Ectodermal cell (in vitro differentiated cells): ENCODE data around the gene IFITM5.

Experiments used
- H3K27ac ChIP-seq: 2 replicates; pipeline ENCODE4 v1.7.0; 2013; ENCODE audit warnings: mild to moderate bottlenecking, low read depth, low read length; ENCODE audit not compliant: insufficient read depth, poor library complexity, severe bottlenecking
- H3K27me3 ChIP-seq: 2 replicates; pipeline ENCODE4 v1.7.0; 2013; ENCODE audit warnings: mild to moderate bottlenecking, low read length; ENCODE audit not compliant: insufficient read depth, control insufficient read depth, poor library complexity, severe bottlenecking
- H3K36me3 ChIP-seq: one replicate; pipeline ENCODE4 v1.7.0; 2013; ENCODE audit warnings: low read length; ENCODE audit not compliant: control insufficient read depth, insufficient read depth
- H3K4me1 ChIP-seq: one replicate; pipeline ENCODE4 v1.7.0; 2013; ENCODE audit warnings: low read length; ENCODE audit not compliant: control insufficient read depth, insufficient read depth
- H3K4me3 ChIP-seq: 2 replicates; pipeline ENCODE4 v1.7.0; 2013; ENCODE audit warnings: low read depth, low read length, control low read depth; ENCODE audit not compliant: insufficient read depth
- H3K9me3 ChIP-seq: 2 replicates; pipeline ENCODE4 v1.7.0; 2013; ENCODE audit warnings: mild to moderate bottlenecking, low read length, moderate library complexity; ENCODE audit not compliant: control insufficient read depth
- WGBS, 2 experiments: methylation state at CpG; one replicate each; pipeline ENCODE4 v1.1.7; 2013; ENCODE audit warnings: missing lambda C conversion rate in 2 of 2; 5-methylcytosine and 5-hydroxymethylcytosine counted together

Gene IFITM5

DNA sequence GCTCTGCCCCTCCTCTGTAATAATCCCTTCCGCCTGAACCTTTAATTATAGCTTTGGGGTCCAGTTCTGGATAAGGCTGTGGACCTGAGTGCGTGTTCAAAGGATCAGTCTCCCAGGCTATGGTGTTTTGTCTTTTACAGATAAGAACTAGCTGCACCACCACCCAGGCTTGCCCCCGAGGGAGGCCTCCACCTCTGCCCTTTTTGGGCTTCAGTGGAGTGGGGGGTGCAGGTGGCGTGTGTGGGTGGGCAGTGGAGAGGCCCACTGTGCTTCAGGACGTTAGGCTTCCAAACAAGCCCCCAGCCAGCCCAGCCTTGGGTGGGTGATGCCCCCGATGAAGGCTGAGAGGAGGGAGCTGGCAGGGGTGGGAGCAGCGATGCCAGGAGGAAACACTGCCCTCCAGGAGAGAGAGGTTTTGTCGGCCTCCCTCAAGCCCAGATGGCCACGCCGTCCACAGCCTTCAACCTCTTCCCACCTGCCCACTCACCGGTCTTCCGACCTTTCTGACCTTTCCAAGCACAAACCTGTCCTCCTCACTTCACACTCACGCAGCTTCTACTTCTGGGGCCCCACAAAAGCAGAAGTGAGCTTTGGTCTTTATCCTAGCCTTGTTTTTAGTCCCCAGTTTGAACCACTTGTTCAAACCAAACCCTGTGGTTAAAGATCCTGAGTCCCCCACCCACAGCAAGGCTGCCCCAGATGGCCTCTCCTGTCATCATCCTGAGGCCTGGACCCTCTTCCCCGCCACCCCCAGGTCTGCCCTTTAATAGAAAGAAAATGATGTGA, 42.2 kb downstream of the IFITM5 start:
- no peak overlapping the region for H3K27ac ChIP-seq
- H3K4me3 ChIP-seq, result no peak overlapping the region
- no peaks in the 10 kb centered on the region for H3K9me3 ChIP-seq
- no peaks in the 10 kb centered on the region for H3K27me3 ChIP-seq
- peaks cover 14% of the 10 kb centered on the region for H3K36me3 ChIP-seq
- whole genome bisulfite sequencing, 2 experiments, result 89 to 92% methylated on average over 14 of the region's 14 CpGs
- H3K4me1 ChIP-seq, result no peaks in the 10 kb centered on the region

DNA sequence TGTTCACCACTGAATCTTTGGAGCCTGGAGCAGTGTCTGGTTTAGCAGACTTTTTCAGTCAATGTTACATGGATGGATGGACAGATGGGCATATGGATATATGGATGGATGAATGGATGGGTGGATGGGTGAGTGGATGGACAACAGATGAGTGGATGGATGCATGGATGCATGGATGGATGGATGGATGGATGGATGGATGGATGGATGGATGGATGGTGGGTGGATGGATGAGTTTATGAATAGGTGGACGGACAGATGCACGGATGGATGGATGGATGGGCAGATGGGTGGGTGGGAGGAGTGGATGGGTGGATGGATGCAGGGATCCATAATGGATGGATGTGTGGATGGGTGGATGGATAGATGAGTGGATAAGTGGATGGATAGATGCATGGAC, 43.5 kb downstream of the IFITM5 start:
- no peak overlapping the region for H3K27ac ChIP-seq
- H3K9me3 ChIP-seq, result no peaks in the 10 kb centered on the region
- no peaks in the 10 kb centered on the region for H3K27me3 ChIP-seq
- H3K36me3 ChIP-seq, result peaks cover 18% of the 10 kb centered on the region
- no peaks in the 10 kb centered on the region for H3K4me1 ChIP-seq
- 96% methylated on average over 2 of the region's 2 CpGs for WGBS, 2 experiments
- H3K4me3 ChIP-seq, result no peak overlapping the region

DNA sequence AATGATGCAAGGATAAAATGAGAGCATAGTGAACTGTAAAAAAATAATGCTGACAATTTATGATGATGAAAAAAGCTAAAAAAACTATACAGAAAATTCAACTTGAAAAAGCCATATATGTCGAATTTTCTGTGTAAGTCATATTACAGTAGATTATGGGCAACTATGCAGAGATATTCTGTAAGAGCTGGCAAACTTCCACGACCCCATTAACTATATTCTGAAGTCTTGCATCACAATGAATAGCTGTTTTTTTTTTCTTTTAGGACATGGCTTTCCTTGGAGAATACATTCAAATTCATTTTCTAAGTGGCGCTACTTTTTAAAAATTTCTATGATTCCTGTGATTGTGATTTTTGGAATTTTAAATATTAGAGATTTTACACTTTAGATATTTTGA, 44.1 kb downstream of the IFITM5 start:
- Histone ChIP-seq H3K27me3 (no peaks in the 10 kb centered on the region), H3K4me3 (no peak overlapping the region), H3K36me3 (peaks cover 18% of the 10 kb centered on the region), H3K9me3 (no peaks in the 10 kb centered on the region), H3K27ac (no peak overlapping the region), H3K4me1 (no peaks in the 10 kb centered on the region)
- WGBS, 2 experiments, result 80 to 90% methylated on average over 2 to 3 of the region's 3 CpGs

DNA sequence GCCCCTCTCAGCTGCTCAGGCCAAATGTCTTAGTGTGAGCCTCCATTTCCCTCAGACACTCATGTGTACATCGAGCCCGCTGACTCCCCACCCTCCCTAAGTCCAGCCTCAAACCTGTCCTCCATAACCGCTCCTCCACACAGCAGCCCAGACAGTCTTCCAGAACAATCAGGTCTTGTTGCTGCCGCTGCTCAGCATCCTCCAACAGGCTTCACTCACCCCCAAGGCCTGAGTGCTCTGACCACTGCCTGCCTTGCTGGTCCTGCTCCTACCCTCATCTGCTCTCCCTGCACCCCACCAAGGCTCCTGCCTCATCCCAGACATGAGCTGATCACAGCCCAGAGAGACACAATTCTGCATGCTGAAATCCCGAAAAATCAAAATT, 45.4 kb downstream of the IFITM5 start:
- Histone ChIP-seq H3K27ac (no peak overlapping the region), H3K4me3 (no peak overlapping the region), H3K36me3 (peaks cover 20% of the 10 kb centered on the region), H3K4me1 (no peaks in the 10 kb centered on the region), H3K27me3 (no peaks in the 10 kb centered on the region), H3K9me3 (no peaks in the 10 kb centered on the region)
- 88 to 95% methylated on average over 4 of the region's 5 CpGs for WGBS, 2 experiments

DNA sequence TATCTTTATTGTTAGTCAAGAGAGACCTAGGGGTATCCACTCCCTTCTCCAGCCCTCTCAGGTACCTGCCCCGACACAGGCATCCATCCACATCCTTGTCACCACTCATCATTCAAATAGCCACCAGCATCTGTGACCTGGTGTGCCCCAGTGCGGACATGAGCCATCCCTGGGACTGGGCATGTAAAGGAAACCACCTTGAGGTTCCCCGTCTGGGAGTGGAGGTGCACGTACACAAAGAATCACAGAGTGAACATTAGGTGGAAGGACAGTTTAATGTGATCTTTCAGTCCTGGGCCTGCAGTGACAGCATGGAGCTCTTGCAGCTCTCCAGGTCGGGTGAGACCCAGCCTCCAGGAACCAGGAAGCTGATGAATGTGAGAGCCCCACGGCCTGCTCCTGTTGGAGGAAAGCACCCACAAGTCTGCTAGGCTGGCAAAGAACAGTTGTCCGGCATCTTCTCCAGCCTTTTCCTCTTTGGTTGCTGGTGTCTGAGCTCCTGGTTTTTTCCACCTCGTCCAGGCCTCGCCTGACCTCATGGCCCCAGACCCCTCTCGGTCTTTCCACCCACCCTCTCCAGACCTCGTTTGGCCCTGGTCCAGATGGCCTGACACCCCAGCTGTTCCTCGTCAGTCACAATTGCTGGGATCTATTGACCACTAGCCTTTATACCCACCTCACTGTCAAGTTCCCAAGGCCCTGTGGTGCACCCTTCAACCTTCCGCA, 46.0 kb downstream of the IFITM5 start:
- no peaks in the 10 kb centered on the region for H3K27me3 ChIP-seq
- 93 to 95% methylated on average over 13 of the region's 13 CpGs for WGBS, 2 experiments
- H3K9me3 ChIP-seq, result no peaks in the 10 kb centered on the region
- no peak overlapping the region for H3K4me3 ChIP-seq
- H3K36me3 ChIP-seq, result peaks cover 23% of the 10 kb centered on the region
- H3K4me1 ChIP-seq, result no peaks in the 10 kb centered on the region
- no peak overlapping the region for H3K27ac ChIP-seq

DNA sequence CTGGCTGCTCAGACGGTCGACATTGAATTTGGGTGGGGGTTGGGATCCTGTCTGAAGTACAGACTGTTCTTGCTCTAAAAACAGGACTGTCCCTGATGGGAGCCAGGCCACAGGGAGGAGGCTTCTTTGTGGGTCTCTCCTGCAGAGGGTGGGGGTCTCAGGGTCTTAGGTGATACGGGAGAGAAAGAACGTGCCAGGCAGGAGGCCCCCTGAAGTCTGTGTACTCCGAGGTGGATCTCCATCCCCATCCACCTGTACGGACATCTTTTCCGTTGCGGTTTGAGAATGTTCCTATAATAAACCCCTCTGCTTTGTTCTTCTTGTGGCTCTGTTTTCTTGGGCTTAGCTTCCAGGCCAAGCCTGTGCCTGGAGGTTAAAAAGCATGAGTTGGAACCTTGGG, 46.7 kb downstream of the IFITM5 start:
- H3K27me3 ChIP-seq, result no peaks in the 10 kb centered on the region
- no peaks in the 10 kb centered on the region for H3K9me3 ChIP-seq
- no peaks in the 10 kb centered on the region for H3K4me1 ChIP-seq
- peaks cover 23% of the 10 kb centered on the region for H3K36me3 ChIP-seq
- 97 to 98% methylated on average over 8 of the region's 8 CpGs for WGBS, 2 experiments
- no peak overlapping the region for H3K4me3 ChIP-seq
- H3K27ac ChIP-seq, result no peak overlapping the region

DNA sequence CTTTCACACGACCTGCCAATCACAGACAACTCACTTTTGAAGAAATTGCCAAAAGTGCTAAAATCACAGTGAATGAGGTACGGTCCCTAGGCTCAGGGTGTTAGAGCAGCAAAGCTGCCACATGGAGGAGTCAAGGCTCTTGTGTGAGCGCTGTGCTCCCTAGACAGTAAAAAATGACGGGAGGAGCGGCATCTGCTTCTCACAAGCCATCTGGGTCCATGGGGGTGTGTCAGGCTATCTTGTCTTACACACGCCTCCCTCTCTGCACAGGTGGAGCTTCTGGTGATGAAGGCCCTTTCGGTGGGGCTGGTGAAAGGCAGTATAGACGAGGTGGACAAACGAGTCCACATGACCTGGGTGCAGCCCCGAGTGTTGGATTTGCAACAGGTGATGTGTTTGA, 47.8 kb downstream of the IFITM5 start:
- H3K36me3 ChIP-seq, result peaks cover 25% of the 10 kb centered on the region
- 92 to 94% methylated on average over 10 of the region's 10 CpGs for WGBS, 2 experiments
- no peak overlapping the region for H3K4me3 ChIP-seq
- H3K27ac ChIP-seq, result no peak overlapping the region
- H3K27me3 ChIP-seq, result no peaks in the 10 kb centered on the region
- H3K4me1 ChIP-seq, result no peaks in the 10 kb centered on the region
- no peaks in the 10 kb centered on the region for H3K9me3 ChIP-seq

DNA sequence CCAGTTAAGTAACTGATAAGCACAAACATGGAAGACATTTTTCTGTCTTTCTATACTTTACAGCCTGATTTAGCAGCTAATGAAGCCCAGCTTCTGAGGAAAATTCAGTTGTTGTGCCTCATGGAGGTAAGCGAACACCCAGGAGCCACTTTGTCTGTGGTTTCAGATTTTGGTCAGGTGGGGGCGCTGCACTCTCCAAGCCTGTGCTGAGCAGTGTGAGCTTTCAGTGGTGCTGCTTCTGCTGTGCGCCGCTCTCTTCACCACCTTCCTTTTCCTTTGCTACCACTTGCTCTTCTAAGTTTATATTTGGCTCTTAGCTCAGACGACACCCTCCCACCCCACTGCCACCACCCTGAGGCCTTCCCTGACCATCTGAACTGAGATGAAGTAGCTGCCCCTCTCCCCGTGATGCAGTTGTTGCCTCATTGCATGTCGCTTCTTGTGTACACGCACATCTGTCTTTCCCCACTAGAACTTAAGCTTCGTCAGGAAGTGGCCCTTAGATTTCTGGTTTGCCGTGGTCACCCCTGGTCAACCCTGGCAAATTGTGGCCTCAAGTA, 48.5 kb downstream of the IFITM5 start:
- H3K4me3 ChIP-seq, result no peak overlapping the region
- H3K4me1 ChIP-seq, result no peaks in the 10 kb centered on the region
- 79 to 80% methylated on average over 10 of the region's 10 CpGs for WGBS, 2 experiments
- no peaks in the 10 kb centered on the region for H3K27me3 ChIP-seq
- H3K27ac ChIP-seq, result no peak overlapping the region
- H3K36me3 ChIP-seq, result peaks cover 32% of the 10 kb centered on the region
- H3K9me3 ChIP-seq, result no peaks in the 10 kb centered on the region

DNA sequence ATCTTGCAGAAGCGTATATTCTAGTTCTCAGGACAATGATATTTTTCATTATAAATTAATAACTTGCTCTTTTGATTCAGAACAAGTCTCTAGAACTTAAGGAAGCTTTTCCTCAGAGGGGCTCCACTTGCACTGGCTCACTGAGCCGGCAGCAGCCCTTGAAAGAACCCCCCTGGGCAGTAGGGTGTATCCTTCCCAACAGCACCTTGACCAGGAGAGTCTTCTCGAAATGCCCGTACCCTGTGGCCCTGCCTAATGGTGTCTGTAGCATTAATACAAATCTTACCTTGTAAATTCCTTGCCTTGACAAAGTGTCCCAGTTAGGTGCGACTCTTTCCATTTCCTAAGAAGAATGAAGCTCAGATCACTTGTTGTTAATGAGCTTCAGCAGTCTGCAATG, 49.1 kb downstream of the IFITM5 start:
- peaks cover 36% of the 10 kb centered on the region for H3K36me3 ChIP-seq

DNA sequence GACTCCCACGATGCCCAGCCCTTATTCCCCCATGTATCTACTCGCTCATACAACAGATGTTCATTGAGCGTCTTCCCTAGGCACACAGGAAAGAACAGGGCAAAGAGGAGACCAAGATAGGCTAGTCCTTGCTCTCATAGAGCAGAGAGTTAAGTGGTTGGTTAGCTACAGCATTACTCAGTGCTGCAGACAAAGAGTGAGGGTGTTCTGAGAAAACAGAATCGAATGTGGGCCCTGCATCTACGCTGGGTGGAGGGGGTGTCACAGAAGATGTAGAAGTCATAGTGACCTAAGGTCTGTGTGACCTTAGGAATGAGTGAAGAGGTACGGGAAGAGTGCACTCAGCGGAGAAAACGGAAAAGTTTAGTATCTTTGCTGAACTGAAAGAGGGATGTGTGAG, 50.3 kb downstream of the IFITM5 start:
- Histone ChIP-seq H3K9me3 (no peaks in the 10 kb centered on the region), H3K4me3 (no peak overlapping the region), H3K27me3 (no peaks in the 10 kb centered on the region), H3K27ac (no peak overlapping the region), H3K4me1 (no peaks in the 10 kb centered on the region), H3K36me3 (peaks cover 42% of the 10 kb centered on the region)
- WGBS, 2 experiments, result 82 to 83% methylated on average over 8 of the region's 8 CpGs

More for the DNA sequence above, 49.1 kb downstream of the IFITM5 start:
- H3K27me3 ChIP-seq, result no peaks in the 10 kb centered on the region
- no peaks in the 10 kb centered on the region for H3K9me3 ChIP-seq
- 89 to 91% methylated on average over 4 to 5 of the region's 5 CpGs for WGBS, 2 experiments
- no peaks in the 10 kb centered on the region for H3K4me1 ChIP-seq
- no peak overlapping the region for H3K27ac ChIP-seq
- H3K4me3 ChIP-seq, result no peak overlapping the region
